ENCODE data around the gene DCT. TPM values are rescaled to one million over a fixed set of nuclear protein-coding genes. Genes with fewer than 3 reads are reported as not detected.

DCT gene
- total RNA-seq, 4 donors from 2014 or later = under 0.01 to 1.5 (median 0.47) TPM

GRCh38 chr13:94454334-94454733 lies 25.1 kb downstream of the DCT start:
- intact Hi-C loops (cut with DNase I) = no loop called here
- Histone ChIP-seq H3K4me3 (no peak overlapping the region), H3K9me3 (peaks cover 0 to 4% (median 0%) of the 10 kb centered on the region in 4 donors), H3K27ac (replicated peaks in 1 of 4) (no peak overlapping the region), H3K36me3 (no peaks in the 10 kb centered on the region), H3K4me1 (no peaks in the 10 kb centered on the region), H3K27me3 (no peaks in the 10 kb centered on the region)
- TF ChIP-seq EP300 (IDR thresholded peaks at IDR 0.05) = no peak
- no peak for TF ChIP-seq CTCF (IDR thresholded peaks at IDR 0.05)
- no peak for TF ChIP-seq POLR2AphosphoS5 (IDR thresholded peaks at IDR 0.05)
- no peak for TF ChIP-seq POLR2A (IDR thresholded peaks at IDR 0.05; ENCODE audit: low read depth)
- DNase-seq (ENCODE audit: extremely low spot score) = no peak

- Histone ChIP-seq H3K36me3 (no peaks in the 10 kb centered on the region), H3K9me3 (peaks cover 0 to 2% (median 0%) of the 10 kb centered on the region in 4 donors), H3K27ac (replicated peaks in 1 of 4) (no peak overlapping the region), H3K4me3 (no peak overlapping the region), H3K4me1 (no peaks in the 10 kb centered on the region), H3K27me3 (no peaks in the 10 kb centered on the region)
- intact Hi-C loops (cut with DNase I) = no loop called here
- TF ChIP-seq EP300 (IDR thresholded peaks at IDR 0.05) (no peak), POLR2A (IDR thresholded peaks at IDR 0.05; ENCODE audit: low read depth) (no peak), POLR2AphosphoS5 (IDR thresholded peaks at IDR 0.05) (no peak), CTCF (IDR thresholded peaks at IDR 0.05) (no peak)
- no peak for DNase-seq (ENCODE audit: extremely low spot score)
Measured at GRCh38 chr13:94444826-94445225, 34.7 kb downstream of the DCT start.

GRCh38 chr13:94435604-94436226 lies 43.8 kb downstream of the DCT start:
- H3K27ac ChIP-seq (replicated peaks in 1 of 4) = no peak overlapping the region
- intact Hi-C loops (cut with DNase I) = no loop called here
- no peaks in the 10 kb centered on the region for H3K9me3 ChIP-seq
- TF ChIP-seq CTCF (IDR thresholded peaks at IDR 0.05) (peak; percentile 53 to 71 (median 61)), POLR2A (IDR thresholded peaks at IDR 0.05; ENCODE audit: low read depth) (no peak), POLR2AphosphoS5 (IDR thresholded peaks at IDR 0.05) (no peak), EP300 (IDR thresholded peaks at IDR 0.05) (no peak)
- no peak overlapping the region for H3K4me3 ChIP-seq
- DNase-seq (ENCODE audit: extremely low spot score) = peak; percentile 14
- 41% methylated on average over 4 of the region's 4 CpGs for WGBS
- H3K27me3 ChIP-seq = no peaks in the 10 kb centered on the region
- H3K4me1 ChIP-seq = no peaks in the 10 kb centered on the region
- no peaks in the 10 kb centered on the region for H3K36me3 ChIP-seq

GRCh38 chr13:94433055-94433961 lies 46.2 kb downstream of the DCT start:
- H3K27ac ChIP-seq (replicated peaks in 1 of 4) = no peak overlapping the region
- intact Hi-C loops (cut with DNase I) = no loop called here
- 82% methylated on average over 19 of the region's 19 CpGs for WGBS

More at GRCh38 chr13:94433055-94433961, 46.2 kb downstream of the DCT start:
- Histone ChIP-seq H3K4me1 (no peaks in the 10 kb centered on the region), H3K9me3 (no peaks in the 10 kb centered on the region), H3K27me3 (no peaks in the 10 kb centered on the region), H3K36me3 (no peaks in the 10 kb centered on the region), H3K4me3 (no peak overlapping the region)
- DNase-seq (ENCODE audit: extremely low spot score) = peak; percentile 88
- TF ChIP-seq POLR2AphosphoS5 (IDR thresholded peaks at IDR 0.05) (no peak), POLR2A (IDR thresholded peaks at IDR 0.05; ENCODE audit: low read depth) (no peak), EP300 (IDR thresholded peaks at IDR 0.05) (no peak), CTCF (IDR thresholded peaks at IDR 0.05) (no peak)

Data from esophagus muscularis mucosa (tissue), 4 donors.